ENCODE results near the gene LCA5. TPM values are rescaled to one million over a fixed set of nuclear protein-coding genes. Genes with fewer than 3 reads are reported as not detected.

LCA5 gene
- total RNA-seq, 1 experiment from 2014 or later: 2.3 TPM

- H3K27ac ChIP-seq (ENCODE audit: insufficient read length, low read depth, low read length): no peak overlapping the region
- no peaks in the 10 kb centered on the region for H4K20me1 ChIP-seq (ENCODE audit: control insufficient read depth, insufficient read depth, insufficient read length)
- H4K8ac ChIP-seq (replicated peaks; ENCODE audit: insufficient read length, low read depth, low read length): no peak overlapping the region
- H3K56ac ChIP-seq (ENCODE audit: insufficient read length, low read depth, low read length): no peak overlapping the region
- no peak overlapping the region for H3K4ac ChIP-seq (ENCODE audit: low read depth, low read length)
- H3K9me3 ChIP-seq (ENCODE audit: control insufficient read depth, low read depth, low read length): no peaks in the 10 kb centered on the region
- no peak overlapping the region for H2BK15ac ChIP-seq (ENCODE audit: low read depth, low read length)
- Mint-ChIP-seq H3K27ac (peak overlapping the region; percentile 4 to 82 (median 8); a peak in 5 of 7 replicates), H3K36me3 (ENCODE audit: insufficient read depth in 1 of 3, low read depth in 3 of 3) (peaks cover 2 to 6% (median 3%) of the 10 kb centered on the region in 3 experiments; a peak in 3 of 7 replicates), H3K27me3 (ENCODE audit: low read depth) (no peaks in the 10 kb centered on the region), H3K4me1 (peaks cover 50 to 53% of the 10 kb centered on the region in 2 experiments), H3K4me3 (no peak overlapping the region), H3K9me3 (peaks cover 4 to 6% of the 10 kb centered on the region in 2 experiments; a peak in 3 of 5 replicates)
- H3K4me1 ChIP-seq (ENCODE audit: insufficient read depth, low read length): peaks cover 5% of the 10 kb centered on the region; the same call in 1 of the 2 replicates
- no peak overlapping the region for H3K23ac ChIP-seq (ENCODE audit: insufficient read length, low read depth, low read length)
- H3K9ac ChIP-seq (ENCODE audit: extremely low read depth, insufficient read length, low read length): no peak overlapping the region
- H2BK120ac ChIP-seq (ENCODE audit: low read depth, low read length, poor library complexity, severe bottlenecking): no peak overlapping the region
- no peak for TF ChIP-seq CTCF (conservative IDR thresholded peaks at IDR 0.05)
- H3K27me3 ChIP-seq (ENCODE audit: insufficient read depth, low read length): no peaks in the 10 kb centered on the region
- no peak overlapping the region for H3K4me2 ChIP-seq (ENCODE audit: insufficient read depth, insufficient read length, low read length)
- H2BK5ac ChIP-seq (ENCODE audit: insufficient read length, low read length): no peak overlapping the region
- no peak overlapping the region for H3K14ac ChIP-seq (ENCODE audit: insufficient read depth, low read length)
- no peak overlapping the region for H2BK20ac ChIP-seq (ENCODE audit: low read depth, low read length, poor library complexity, severe bottlenecking)
- no peak overlapping the region for H4K91ac ChIP-seq (ENCODE audit: insufficient read length, low read depth, low read length)
- no peak overlapping the region for H4K5ac ChIP-seq (ENCODE audit: insufficient read length, low read depth, low read length)
- no peak overlapping the region for H2BK12ac ChIP-seq (ENCODE audit: insufficient read length, low read depth, low read length)
- no peak for DNase-seq
- H3T11ph ChIP-seq (ENCODE audit: low read length): no peak overlapping the region
- no peak overlapping the region for H2AFZ ChIP-seq (ENCODE audit: low read length)
- H2AK5ac ChIP-seq (ENCODE audit: insufficient read length, low read length): no peak overlapping the region
- WGBS (ENCODE audit: extremely low coverage, insufficient read length, low lambda C conversion rate): no CpG with 5 or more reads among the region's 1 CpG
- H3K23me2 ChIP-seq (ENCODE audit: insufficient read length, low read depth, low read length, poor library complexity, severe bottlenecking): no peaks in the 10 kb centered on the region
- H3K18ac ChIP-seq (ENCODE audit: insufficient read length, low read depth, low read length): no peak overlapping the region
- no peaks in the 10 kb centered on the region for H3K79me2 ChIP-seq (ENCODE audit: insufficient read depth, low read length)
- H3K79me1 ChIP-seq (ENCODE audit: insufficient read depth, low read depth, low read length, poor library complexity, severe bottlenecking): no peaks in the 10 kb centered on the region
Observed at GRCh38 chr6:79574174-79574573, 36.9 kb upstream of the LCA5 start.
